ENCODE results near the gene TPST2. TPM values are rescaled to one million over a fixed set of nuclear protein-coding genes. Genes with fewer than 3 reads are reported as not detected.

TPST2 gene
- total RNA-seq, 1 experiment from 2014 or later: 50.1 TPM

- Histone ChIP-seq H3K4me2 (ENCODE audit: insufficient read depth, insufficient read length, low read length) (peak overlapping the region; percentile 6), H2AFZ (ENCODE audit: low read length) (no peak overlapping the region), H2BK15ac (ENCODE audit: low read depth, low read length) (no peak overlapping the region), H3K9me3 (ENCODE audit: control insufficient read depth, low read depth, low read length) (no peaks in the 10 kb centered on the region), H2BK120ac (ENCODE audit: low read depth, low read length, poor library complexity, severe bottlenecking) (no peak overlapping the region), H3K79me2 (ENCODE audit: insufficient read depth, low read length) (no peaks in the 10 kb centered on the region), H3K18ac (ENCODE audit: insufficient read length, low read depth, low read length) (no peak overlapping the region), H3K79me1 (ENCODE audit: insufficient read depth, low read depth, low read length, poor library complexity, severe bottlenecking) (no peaks in the 10 kb centered on the region), H3K27me3 (ENCODE audit: insufficient read depth, low read length) (peaks cover 6% of the 10 kb centered on the region; the same call in 1 of the 2 replicates), H4K20me1 (ENCODE audit: control insufficient read depth, insufficient read depth, insufficient read length) (no peaks in the 10 kb centered on the region), H3K56ac (ENCODE audit: insufficient read length, low read depth, low read length) (no peak overlapping the region), H2AK5ac (ENCODE audit: insufficient read length, low read length) (no peak overlapping the region), H4K5ac (ENCODE audit: insufficient read length, low read depth, low read length) (no peak overlapping the region), H2BK5ac (ENCODE audit: insufficient read length, low read length) (no peak overlapping the region), H3K4ac (ENCODE audit: low read depth, low read length) (no peak overlapping the region), H3K27ac (ENCODE audit: insufficient read length, low read depth, low read length) (no peak overlapping the region), H3K23me2 (ENCODE audit: insufficient read length, low read depth, low read length, poor library complexity, severe bottlenecking) (no peaks in the 10 kb centered on the region), H4K91ac (ENCODE audit: insufficient read length, low read depth, low read length) (no peak overlapping the region), H4K8ac (replicated peaks; ENCODE audit: insufficient read length, low read depth, low read length) (no peak overlapping the region), H2BK12ac (ENCODE audit: insufficient read length, low read depth, low read length) (no peak overlapping the region), H3T11ph (ENCODE audit: low read length) (no peak overlapping the region), H3K4me1 (ENCODE audit: insufficient read depth, low read length) (peaks cover 33% of the 10 kb centered on the region), H2BK20ac (ENCODE audit: low read depth, low read length, poor library complexity, severe bottlenecking) (no peak overlapping the region), H3K9ac (ENCODE audit: extremely low read depth, insufficient read length, low read length) (no peak overlapping the region), H3K23ac (ENCODE audit: insufficient read length, low read depth, low read length) (no peak overlapping the region), H3K14ac (ENCODE audit: insufficient read depth, low read length) (no peak overlapping the region)
- TF ChIP-seq CTCF (conservative IDR thresholded peaks at IDR 0.05): no peak
- no CpG with 5 or more reads among the region's 5 CpGs for WGBS (ENCODE audit: extremely low coverage, insufficient read length, low lambda C conversion rate)
- Mint-ChIP-seq H3K27me3 (ENCODE audit: low read depth) (peaks cover 75% of the 10 kb centered on the region), H3K9me3 (peaks cover 0 to 2% of the 10 kb centered on the region in 2 experiments; a peak in 1 of 5 replicates), H3K27ac (peak overlapping the region in 1 of 3 experiments; percentile 71; a peak in 2 of 7 replicates), H3K36me3 (ENCODE audit: insufficient read depth in 1 of 3, low read depth in 3 of 3) (no peaks in the 10 kb centered on the region; a peak in 1 of 7 replicates), H3K4me1 (peaks cover 59 to 78% of the 10 kb centered on the region in 2 experiments), H3K4me3 (0 out of 5 replicates have a peak overlapping the region, but pooled peaks of 1 of the 2 experiments have one; percentile 1)
- no peak for DNase-seq
Observed at GRCh38 chr22:26615149-26615548, 25.2 kb upstream of the TPST2 start.

Data from H9 (cell line).